HepG2 (cell line): ENCODE data around the gene ADAMTS17. TPM values are rescaled to one million over a fixed set of nuclear protein-coding genes. Genes with fewer than 3 reads are reported as not detected.

Experiments
- ATAC-seq: fragments of 200-7000 bp; cut with Tn5 transposase; 3 replicates; pipeline ENCODE4 v1.9.1; 2020; ENCODE audit warnings: mild to moderate bottlenecking, moderate library complexity
- BruUV-seq: library from RNA; stranded (reverse); fragments of 400-500 nt; replicated peaks from 2 replicates; lab custom pipeline; 2021; lab: Mats Ljungman, UMichigan
- CTCF ChIA-PET: fragments of 300-600 bp; formaldehyde crosslinking; extraction: SDS; loops from one replicate; lab custom pipeline; 2021; ENCODE audit warnings: low total read pairs, inconsistent platforms, low intra/inter-chr PET ratio; lab: Yijun Ruan, JAX
- POLR2A ChIA-PET: fragments of 350-600 bp; sonication (Branson Sonifier 250); formaldehyde crosslinking; loops from one replicate; lab custom pipeline; 2020; ENCODE audit warnings: antibody characterized with exemption, inconsistent platforms; lab: Yijun Ruan, JAX
- DNase-seq: peaks from one replicate; pipeline ENCODE4 v3.0.0-alpha.2; 2015; ENCODE audit warnings: low spot score
- FAIRE-seq: peaks from 3 replicates; lab custom pipeline; 2011; peaks lifted over from hg19 to GRCh38; lab: Jason Lieb, UNC
- H2AFZ ChIP-seq: one replicate; pipeline ENCODE4 v1.6.1; 2011; ENCODE audit warnings: low read length, inconsistent platforms
- H3K27ac ChIP-seq: fragments of 300-600 bp; 3 replicates; pipeline ENCODE4 v1.8.0; 2011; ENCODE audit warnings: mixed run types, mild to moderate bottlenecking, mixed read lengths, low read length, inconsistent platforms; ENCODE audit not compliant: insufficient read depth; ENCODE audit errors: extremely low read length
- H3K27me3 ChIP-seq, 2 experiments: fragments of 200-600 bp in 1 of 2; 2 replicates in 1 of 2; 3 replicates in 1 of 2; pipeline versions ENCODE4 v1.6.0 to v1.8.0; 2011; ENCODE audit warnings: low read length in 2 of 2, mild to moderate bottlenecking in 2 of 2, moderate library complexity in 2 of 2, inconsistent platforms in 1 of 2; ENCODE audit not compliant: insufficient read depth in 2 of 2, control insufficient read depth in 1 of 2
- H3K36me3 ChIP-seq, 2 experiments: fragments of 200-600 bp in 1 of 2; replicated peaks in 1 of 2; 2 replicates in 1 of 2; 3 replicates in 1 of 2; pipeline versions ENCODE4 v1.5.1 to v1.8.0; 2011; ENCODE audit warnings: low read length in 2 of 2, inconsistent platforms in 1 of 2; ENCODE audit not compliant: insufficient read depth in 2 of 2, control insufficient read depth in 1 of 2
- H3K4me1 ChIP-seq: 2 replicates; pipeline ENCODE4 v1.5.1; 2012; ENCODE audit warnings: low read length, inconsistent platforms; ENCODE audit not compliant: insufficient read depth
- H3K4me2 ChIP-seq: 2 replicates; pipeline ENCODE4 v1.6.0; 2011; ENCODE audit warnings: low read depth, low read length, inconsistent platforms
- H3K4me3 ChIP-seq, 3 experiments: fragments of 200-600 bp in 1 of 3; sonication (generic), shearing (Covaris generic) in 1 of 3; replicated peaks in 1 of 3; 2 replicates each; pipeline ENCODE4 v1.5.1; 2011 to 2016; ENCODE audit warnings: low read length in 3 of 3, inconsistent platforms in 2 of 3, low read depth in 2 of 3, mild to moderate bottlenecking in 2 of 3, control low read depth in 1 of 3, mixed read lengths in 1 of 3; ENCODE audit not compliant: insufficient read depth in 1 of 3
- H3K79me2 ChIP-seq: one replicate; pipeline ENCODE4 v1.6.1; 2011; ENCODE audit warnings: low read length, inconsistent platforms; ENCODE audit not compliant: insufficient read depth
- H3K9ac ChIP-seq: 2 replicates; pipeline ENCODE4 v1.6.0; 2011; ENCODE audit warnings: mild to moderate bottlenecking, low read depth, low read length, inconsistent platforms; ENCODE audit not compliant: insufficient read depth
- H3K9me3 ChIP-seq: 2 replicates; pipeline ENCODE4 v1.5.1; 2012; ENCODE audit warnings: mild to moderate bottlenecking, low read length
- H4K20me1 ChIP-seq: 2 replicates; pipeline ENCODE4 v1.6.0; 2011; ENCODE audit warnings: inconsistent platforms, mild to moderate bottlenecking, low read length, moderate library complexity; ENCODE audit not compliant: insufficient read depth
- ARNT2 ChIP-seq: sonication (generic); formaldehyde crosslinking; IDR thresholded peaks from 2 replicates; pipeline ENCODE4 v1.8.0; 2022; ENCODE audit warnings: mild to moderate bottlenecking, low read depth, missing genetic modification reagents, moderate library complexity
- DMAP1 ChIP-seq: IDR thresholded peaks from 2 replicates; pipeline ENCODE4 v1.6.1; 2016
- EED ChIP-seq: sonication (generic); formaldehyde crosslinking; IDR thresholded peaks from 2 replicates; pipeline ENCODE4 v1.5.0; 2020; ENCODE audit warnings: mild to moderate bottlenecking, missing genetic modification reagents
- FOXM1 ChIP-seq: sonication (generic); formaldehyde crosslinking; IDR thresholded peaks from 2 replicates; pipeline ENCODE4 v1.5.0; 2020; ENCODE audit warnings: missing genetic modification reagents
- GABPB1 ChIP-seq: IDR thresholded peaks from 2 replicates; pipeline ENCODE4 v1.6.1; 2016; ENCODE audit warnings: mild to moderate bottlenecking, missing genetic modification reagents, moderate library complexity, missing compliant biosample characterization
- KDM2A ChIP-seq: sonication (generic); formaldehyde crosslinking; IDR thresholded peaks from 2 replicates; pipeline ENCODE4 v1.4.0; 2020; ENCODE audit warnings: low read depth, missing genetic modification reagents, borderline replicate concordance
- KLF13 ChIP-seq: sonication (generic); formaldehyde crosslinking; IDR thresholded peaks from 2 replicates; pipeline ENCODE4 v1.4.0; 2020; ENCODE audit warnings: mild to moderate bottlenecking, missing genetic modification reagents
- NR0B2 ChIP-seq: sonication (generic); formaldehyde crosslinking; IDR thresholded peaks from 2 replicates; pipeline ENCODE4 v1.4.0; 2020; ENCODE audit warnings: mild to moderate bottlenecking, missing genetic modification reagents
- NR2F1 ChIP-seq, 2 experiments: fragments of 450-650 bp in 1 of 2; formaldehyde crosslinking in 1 of 2; IDR thresholded peaks; 2 replicates each; pipeline versions ENCODE4 v1.5.0 to v1.6.1; 2016 to 2020; ENCODE audit warnings: mild to moderate bottlenecking in 1 of 2, missing compliant biosample characterization in 1 of 2, missing genetic modification reagents in 1 of 2, moderate library complexity in 1 of 2
- POLR2AphosphoS5 ChIP-seq: IDR thresholded peaks from 2 replicates; pipeline ENCODE4 v1.6.1; 2012; ENCODE audit warnings: low read depth, low read length
- RAD21 ChIP-seq: fragments of 450-650 bp; formaldehyde crosslinking; IDR thresholded peaks from 2 replicates; pipeline ENCODE4 v1.5.0; 2020; ENCODE audit warnings: mild to moderate bottlenecking
- ZFP37 ChIP-seq: sonication (generic); formaldehyde crosslinking; IDR thresholded peaks from 2 replicates; pipeline ENCODE4 v1.4.0; 2020; ENCODE audit warnings: missing genetic modification reagents, borderline replicate concordance
- ZNF44 ChIP-seq: sonication (generic); formaldehyde crosslinking; IDR thresholded peaks from 2 replicates; pipeline ENCODE4 v1.5.1; 2020; ENCODE audit warnings: mild to moderate bottlenecking, missing genetic modification reagents
- ZNF605 ChIP-seq: sonication (generic); formaldehyde crosslinking; IDR thresholded peaks from 2 replicates; pipeline ENCODE4 v1.8.0; 2022; ENCODE audit warnings: mild to moderate bottlenecking, missing genetic modification reagents
- ZNF619 ChIP-seq: sonication (generic); formaldehyde crosslinking; IDR thresholded peaks from 2 replicates; pipeline ENCODE4 v1.4.0; 2020; ENCODE audit warnings: mild to moderate bottlenecking, missing genetic modification reagents
- ZNF75D ChIP-seq: sonication (generic); formaldehyde crosslinking; IDR thresholded peaks from 2 replicates; pipeline ENCODE4 v1.8.1; 2023; ENCODE audit warnings: missing genetic modification reagents, mild to moderate bottlenecking, borderline replicate concordance
- ZNF782 ChIP-seq: sonication (generic); formaldehyde crosslinking; IDR thresholded peaks from 2 replicates; pipeline ENCODE4 v1.4.0; 2020; ENCODE audit warnings: missing genetic modification reagents, mild to moderate bottlenecking, borderline replicate concordance
- WGBS: methylation state at CpG from one replicate; pipeline ENCODE4 v1.1.6; 2017; ENCODE audit warnings: low lambda C conversion rate; 5-methylcytosine and 5-hydroxymethylcytosine counted together
- in situ Hi-C: cut with HindIII; loops from 2 replicates; pipeline ENCODE4 v1.10.0; 2017; ENCODE audit warnings: low pct_unique_long_range_greater_than_20kb; ENCODE audit not compliant: extremely low pct_ligation_motif_present
- intact Hi-C: fragments of 100-400 bp; cut with micrococcal nuclease; formaldehyde crosslinking; loops from one replicate; pipeline ENCODE4 v1.10.0; 2022; ENCODE audit not compliant: unreplicated experiment
- polyA plus RNA-seq, 8 experiments: library from polyadenylated mRNA; depleted of rRNA in 3 of 8; stranded (reverse) in 7 of 8; unstranded in 1 of 8; fragments of >200 nt; fragmentation: Illumina TruSeq in 4 of 8; extraction: Trizol in 4 of 8; gene quantifications; 2 replicates each; pipeline versions ENCODE4 v1.2.1 to v1.2.3, GENCODE V29; 2011 to 2016; ENCODE audit warnings: low read depth in 4 of 8, missing spikeins in 1 of 8, mixed read lengths in 1 of 8; ENCODE audit not compliant: insufficient read depth in 1 of 8
- total RNA-seq, 5 experiments: library from RNA; depleted of rRNA; stranded (reverse); fragments of >200 nt; fragmentation: Illumina TruSeq; extraction: Trizol; gene quantifications; 2 replicates each; pipeline ENCODE4 v1.2.3, GENCODE V29; 2016; ENCODE audit warnings: low read depth in 1 of 5

ADAMTS17 gene
- total and polyA plus RNA-seq, 2 of the 13 experiments (the other 11 are each of a cell fraction or from before 2014, with no cell fraction given) = 0.02 to 0.04 TPM

GRCh38 chr15:100297812-100298211, 44.0 kb downstream of the ADAMTS17 start:
- ATAC-seq (no peak), FAIRE-seq (no peak)
- BruUV-seq = no TSS peak

GRCh38 chr15:100295939-100296565, 45.7 kb downstream of the ADAMTS17 start:
- no peaks in the 10 kb centered on the region for H3K27me3 ChIP-seq
- FAIRE-seq (no peak), DNase-seq (no peak), ATAC-seq (no peak)
- no peaks in the 10 kb centered on the region for H3K4me1 ChIP-seq
- TF ChIP-seq KLF13 (CRISPR knock-in tag) (no peak), RAD21 (no peak), POLR2AphosphoS5 (no peak), KDM2A (CRISPR knock-in tag) (no peak)
- no peaks in the 10 kb centered on the region for H3K36me3 ChIP-seq
- intact Hi-C loops (no loop called here), in situ Hi-C loops (no loop called here)
- WGBS = 50% methylated on average over 8 of the region's 8 CpGs
- ChIA-PET POLR2A (no interaction called here), CTCF (no interaction called here)
- H3K9me3 ChIP-seq = no peaks in the 10 kb centered on the region
- H3K27ac ChIP-seq = no peak overlapping the region
- H3K9ac ChIP-seq = no peak overlapping the region
- H3K4me3 ChIP-seq = no peak overlapping the region
- H3K4me2 ChIP-seq = no peak overlapping the region
- no peak overlapping the region for H2AFZ ChIP-seq
- H4K20me1 ChIP-seq = no peaks in the 10 kb centered on the region
- BruUV-seq = no TSS peak
- H3K79me2 ChIP-seq = no peaks in the 10 kb centered on the region

More at GRCh38 chr15:100297812-100298211, 44.0 kb downstream of the ADAMTS17 start:
- no peaks in the 10 kb centered on the region for H3K4me1 ChIP-seq
- H3K79me2 ChIP-seq = no peaks in the 10 kb centered on the region
- no peak overlapping the region for H3K27ac ChIP-seq
- no peaks in the 10 kb centered on the region for H3K36me3 ChIP-seq
- no peaks in the 10 kb centered on the region for H4K20me1 ChIP-seq
- POLR2A ChIA-PET = no interaction called here
- no peak overlapping the region for H3K4me3 ChIP-seq
- CTCF ChIA-PET = no interaction called here
- no peak overlapping the region for H3K9ac ChIP-seq
- WGBS = 49% methylated on average over 9 of the region's 9 CpGs
- intact Hi-C loops (no loop called here), in situ Hi-C loops (no loop called here)
- no peak overlapping the region for H3K4me2 ChIP-seq
- no peak for TF ChIP-seq FOXM1
- TF ChIP-seq EED = no peak
- no peak for TF ChIP-seq ZNF782 (CRISPR knock-in tag)
- no peak for TF ChIP-seq DMAP1 (CRISPR knock-in tag)
- no peak for TF ChIP-seq ARNT2 (CRISPR knock-in tag)
- TF ChIP-seq ZFP37 (CRISPR knock-in tag) = no peak
- TF ChIP-seq ZNF605 (CRISPR knock-in tag) = no peak
- TF ChIP-seq ZNF619 (CRISPR knock-in tag) = no peak
- TF ChIP-seq ZNF75D (CRISPR knock-in tag) = no peak
- TF ChIP-seq NR2F1 (CRISPR knock-in tag; IDR thresholded peaks at IDR 0.05) = no peak
- no peak for TF ChIP-seq NR0B2 (CRISPR knock-in tag)
- TF ChIP-seq ZNF44 (CRISPR knock-in tag) = no peak
- TF ChIP-seq GABPB1 = no peak
- H2AFZ ChIP-seq = no peak overlapping the region
- no peaks in the 10 kb centered on the region for H3K9me3 ChIP-seq
- no peak for DNase-seq
- no peaks in the 10 kb centered on the region for H3K27me3 ChIP-seq
